Trophoblast cell (in vitro differentiated cells and primary cell): ENCODE data around the gene ADAMTSL1.

ENCODE experiments used
- DNase-seq, 2 donors: peaks; one replicate each; pipeline ENCODE4 v3.0.0-alpha.2; 2016
- H2AFZ ChIP-seq: 2 replicates; pipeline ENCODE4 v1.6.1; 2013; ENCODE audit warnings: low read length, moderate library complexity, mild to moderate bottlenecking; ENCODE audit not compliant: insufficient read depth, poor library complexity
- H2AK5ac ChIP-seq: 2 replicates; pipeline ENCODE4 v1.6.1; 2013; ENCODE audit warnings: mild to moderate bottlenecking, low read length
- H2BK120ac ChIP-seq: 2 replicates; pipeline ENCODE4 v1.6.1; 2013; ENCODE audit warnings: low read length, mild to moderate bottlenecking, moderate library complexity; ENCODE audit not compliant: insufficient read depth, poor library complexity
- H2BK12ac ChIP-seq: 2 replicates; pipeline ENCODE4 v1.6.1; 2013; ENCODE audit warnings: mild to moderate bottlenecking, low read length, moderate library complexity
- H2BK5ac ChIP-seq: 2 replicates; pipeline ENCODE4 v1.6.1; 2013; ENCODE audit warnings: low read length, low read depth, moderate library complexity, mild to moderate bottlenecking; ENCODE audit not compliant: poor library complexity
- H3K14ac ChIP-seq: 2 replicates; pipeline ENCODE4 v1.6.1; 2013; ENCODE audit warnings: mild to moderate bottlenecking, low read length
- H3K18ac ChIP-seq: 2 replicates; pipeline ENCODE4 v1.6.1; 2013; ENCODE audit warnings: mild to moderate bottlenecking, low read length
- H3K23ac ChIP-seq: 2 replicates; pipeline ENCODE4 v1.6.1; 2013; ENCODE audit warnings: low read length
- H3K27ac ChIP-seq: 2 replicates; pipeline ENCODE4 v1.5.1; 2013; ENCODE audit warnings: low read depth, mild to moderate bottlenecking, inconsistent platforms, low read length, moderate library complexity
- H3K27me3 ChIP-seq: 2 replicates; pipeline ENCODE4 v1.6.1; 2013; ENCODE audit warnings: inconsistent platforms, mild to moderate bottlenecking, low read length, moderate library complexity; ENCODE audit not compliant: insufficient read depth
- H3K36me3 ChIP-seq, 2 experiments: 1 replicate in 1 of 2; 2 replicates in 1 of 2; pipeline ENCODE4 v1.6.1; 2013; ENCODE audit warnings: low read length in 2 of 2, mild to moderate bottlenecking in 2 of 2, moderate library complexity in 1 of 2; ENCODE audit not compliant: insufficient read depth in 2 of 2, control insufficient read depth in 1 of 2
- H3K4ac ChIP-seq: 2 replicates; pipeline ENCODE4 v1.6.1; 2013; ENCODE audit warnings: low read depth, mild to moderate bottlenecking, low read length, moderate library complexity
- H3K4me1 ChIP-seq, 2 experiments: 1 replicate in 1 of 2; 2 replicates in 1 of 2; pipeline ENCODE4 v1.6.1; 2013; ENCODE audit warnings: low read length in 2 of 2, mild to moderate bottlenecking in 2 of 2, moderate library complexity in 1 of 2; ENCODE audit not compliant: insufficient read depth in 2 of 2, control insufficient read depth in 1 of 2
- H3K4me2 ChIP-seq: 2 replicates; pipeline ENCODE4 v1.6.1; 2013; ENCODE audit warnings: inconsistent platforms, mild to moderate bottlenecking, low read length, moderate library complexity
- H3K4me3 ChIP-seq: 2 replicates; pipeline ENCODE4 v1.5.1; 2013; ENCODE audit warnings: mild to moderate bottlenecking, low read depth, low read length, inconsistent platforms
- H3K79me1 ChIP-seq: one replicate; pipeline ENCODE4 v1.6.1; 2013; ENCODE audit warnings: low read length
- H3K79me2 ChIP-seq: 2 replicates; pipeline ENCODE4 v1.6.1; 2013; ENCODE audit warnings: low read length, mild to moderate bottlenecking; ENCODE audit not compliant: control insufficient read depth, insufficient read depth, poor library complexity
- H3K9ac ChIP-seq: 2 replicates; pipeline ENCODE4 v1.6.1; 2013; ENCODE audit warnings: mild to moderate bottlenecking, low read length
- H3K9me3 ChIP-seq: 2 replicates; pipeline ENCODE4 v1.6.1; 2013; ENCODE audit warnings: low read depth, mild to moderate bottlenecking, control low read depth, inconsistent platforms, low read length; ENCODE audit not compliant: insufficient read depth
- H4K12ac ChIP-seq: 2 replicates; pipeline ENCODE4 v1.6.1; 2013; ENCODE audit warnings: low read depth, mild to moderate bottlenecking, low read length, moderate library complexity
- H4K8ac ChIP-seq: 2 replicates; pipeline ENCODE4 v1.6.1; 2013; ENCODE audit warnings: low read depth, mild to moderate bottlenecking, low read length, moderate library complexity
- H4K91ac ChIP-seq: one replicate; pipeline ENCODE4 v1.6.1; 2013; ENCODE audit warnings: low read depth, mild to moderate bottlenecking, low read length, moderate library complexity
- WGBS: extraction: QIAGEN DNeasy Blood & Tissue Kit; methylation state at CpG from one replicate; pipeline ENCODE4 v1.1.7; 2013; ENCODE audit warnings: missing lambda C conversion rate; ENCODE audit not compliant: insufficient read length, insufficient coverage; ENCODE audit errors: extremely low coverage; 5-methylcytosine and 5-hydroxymethylcytosine counted together

The ADAMTSL1 gene

DNA sequence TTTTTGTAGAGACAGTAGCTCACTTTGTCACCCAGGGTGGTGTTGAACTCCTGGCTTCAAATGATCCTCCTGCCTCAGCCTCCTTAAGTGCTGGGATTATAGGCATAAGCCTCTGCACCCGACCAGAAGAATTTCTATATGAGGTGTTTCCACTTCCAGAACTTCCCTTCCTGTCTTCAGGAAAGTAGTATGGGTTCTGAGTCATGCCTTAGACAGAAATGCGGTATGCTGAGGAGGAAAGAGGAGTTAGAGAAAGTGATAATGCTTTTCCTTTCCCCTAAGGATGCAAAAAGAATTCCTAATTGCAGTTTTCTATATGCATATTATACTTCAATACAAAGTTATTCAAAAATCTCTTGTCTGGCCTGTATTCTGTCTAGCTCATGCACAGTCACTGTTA is 16.4 kb upstream of the ADAMTSL1 start:
- Histone ChIP-seq H3K79me1 (no peaks in the 10 kb centered on the region), H4K8ac (no peak overlapping the region), H3K23ac (no peak overlapping the region), H2BK12ac (no peak overlapping the region), H3K18ac (no peak overlapping the region), H2AK5ac (no peak overlapping the region), H3K14ac (no peak overlapping the region), H3K9ac (no peak overlapping the region), H3K4ac (no peak overlapping the region), H4K12ac (no peak overlapping the region), H3K27me3 (no peaks in the 10 kb centered on the region), H3K4me2 (no peak overlapping the region), H2AFZ (no peak overlapping the region), H3K27ac (no peak overlapping the region), H2BK5ac (no peak overlapping the region), H3K79me2 (no peaks in the 10 kb centered on the region), H3K4me3 (no peak overlapping the region), H3K36me3 (no peaks in the 10 kb centered on the region), H3K9me3 (no peaks in the 10 kb centered on the region), H2BK120ac (no peak overlapping the region), H3K4me1 (no peaks in the 10 kb centered on the region), H4K91ac (no peak overlapping the region)
- no CpG with 5 or more reads among the region's 2 CpGs for WGBS
- DNase-seq = no peak

DNA sequence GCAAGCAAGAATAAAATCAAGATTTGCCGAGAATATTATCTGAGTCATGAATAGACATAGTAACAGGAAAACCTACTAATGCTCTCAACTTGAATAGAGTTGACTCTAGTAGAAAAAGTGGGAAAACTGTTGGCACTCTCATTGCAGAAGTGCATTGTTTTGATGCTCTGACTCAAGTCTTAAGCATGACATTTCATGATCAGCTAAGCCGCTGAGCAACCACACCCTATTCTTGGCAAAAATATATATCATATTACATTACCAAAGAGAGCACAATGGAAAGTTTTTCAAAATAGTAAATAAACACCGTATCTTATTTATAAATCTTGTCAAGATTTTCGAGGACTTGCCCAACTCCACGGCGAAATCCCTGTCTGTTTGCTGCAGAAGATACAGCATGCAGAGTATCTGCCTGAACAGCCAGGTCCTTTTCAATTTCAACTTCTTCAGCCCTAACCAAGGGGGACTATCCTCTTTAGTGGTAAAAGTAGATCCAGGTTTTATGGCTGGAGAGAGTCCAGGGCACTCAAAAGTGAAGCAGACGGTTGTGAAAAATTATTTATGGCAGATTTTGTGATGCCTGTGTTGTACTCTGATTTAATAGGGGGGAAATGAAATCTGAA is 13.9 kb upstream of the ADAMTSL1 start:
- Histone ChIP-seq H3K9me3 (no peaks in the 10 kb centered on the region), H3K27ac (no peak overlapping the region), H4K12ac (no peak overlapping the region), H2BK12ac (no peak overlapping the region), H3K4ac (no peak overlapping the region), H3K79me1 (no peaks in the 10 kb centered on the region), H3K79me2 (no peaks in the 10 kb centered on the region), H3K27me3 (no peaks in the 10 kb centered on the region), H3K9ac (no peak overlapping the region), H3K4me1 (no peaks in the 10 kb centered on the region), H2AFZ (no peak overlapping the region), H3K36me3 (no peaks in the 10 kb centered on the region), H2BK120ac (no peak overlapping the region), H3K4me3 (no peak overlapping the region), H4K8ac (no peak overlapping the region), H3K23ac (no peak overlapping the region), H3K4me2 (no peak overlapping the region), H3K18ac (no peak overlapping the region), H3K14ac (no peak overlapping the region), H2BK5ac (no peak overlapping the region), H2AK5ac (no peak overlapping the region), H4K91ac (no peak overlapping the region)
- no CpG with 5 or more reads among the region's 7 CpGs for WGBS
- DNase-seq = peak in 1 of 2 donors; percentile 28

DNA sequence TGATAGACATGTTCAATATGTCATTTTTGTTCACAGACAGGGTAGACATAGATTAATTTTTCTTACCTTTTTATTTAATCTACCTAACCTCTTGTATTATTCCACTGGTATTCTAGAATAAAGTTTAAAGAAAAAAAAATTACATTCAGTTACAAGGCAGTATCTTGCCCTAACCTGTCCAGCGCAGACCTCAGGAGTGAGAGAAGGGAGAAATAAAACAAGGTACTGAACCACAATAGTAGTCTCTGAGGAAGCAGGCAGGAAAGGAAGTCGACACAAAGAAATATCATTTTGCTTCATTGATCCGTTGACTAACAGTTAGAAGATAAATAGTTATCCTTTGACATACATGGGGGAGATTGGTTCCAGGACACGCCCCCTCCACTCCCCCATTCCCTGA is 12.5 kb upstream of the ADAMTSL1 start:
- no peak overlapping the region for H2AK5ac ChIP-seq
- no peak overlapping the region for H4K91ac ChIP-seq
- no peak overlapping the region for H2BK120ac ChIP-seq
- H3K27ac ChIP-seq = no peak overlapping the region
- H3K4me1 ChIP-seq = no peaks in the 10 kb centered on the region
- no peak overlapping the region for H3K4ac ChIP-seq
- no CpG with 5 or more reads among the region's 4 CpGs for WGBS
- H3K4me3 ChIP-seq = no peak overlapping the region
- no peak overlapping the region for H3K4me2 ChIP-seq
- no peaks in the 10 kb centered on the region for H3K27me3 ChIP-seq
- H3K36me3 ChIP-seq = no peaks in the 10 kb centered on the region
- no peak overlapping the region for H4K8ac ChIP-seq
- no peak overlapping the region for H2AFZ ChIP-seq
- H3K18ac ChIP-seq = no peak overlapping the region
- H4K12ac ChIP-seq = no peak overlapping the region
- H3K14ac ChIP-seq = no peak overlapping the region
- no peak overlapping the region for H2BK5ac ChIP-seq
- DNase-seq = no peak
- H3K9me3 ChIP-seq = no peaks in the 10 kb centered on the region
- H3K9ac ChIP-seq = no peak overlapping the region
- no peak overlapping the region for H3K23ac ChIP-seq
- no peak overlapping the region for H2BK12ac ChIP-seq
- H3K79me1 ChIP-seq = no peaks in the 10 kb centered on the region
- H3K79me2 ChIP-seq = no peaks in the 10 kb centered on the region

DNA sequence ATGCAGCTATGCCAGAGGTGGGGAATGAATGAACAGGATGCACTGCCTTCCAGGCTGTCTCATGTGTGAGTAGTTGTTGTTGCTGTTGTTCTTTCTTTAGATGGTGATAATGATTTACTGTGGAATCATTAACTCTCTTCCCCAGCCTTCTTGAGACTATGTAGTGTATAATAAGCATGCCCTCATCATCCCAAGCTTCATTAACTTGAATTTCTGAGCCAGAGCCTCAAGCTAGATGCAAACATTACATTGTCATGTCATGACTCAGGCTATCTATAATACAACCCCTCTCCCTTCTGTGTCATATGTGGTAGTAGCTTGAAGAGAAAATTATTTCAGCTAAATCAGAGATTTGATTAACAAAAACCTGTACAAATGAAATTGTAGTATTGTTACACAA is 10.0 kb upstream of the ADAMTSL1 start:
- Histone ChIP-seq H3K27me3 (no peaks in the 10 kb centered on the region), H4K8ac (no peak overlapping the region), H3K18ac (no peak overlapping the region), H3K4me2 (no peak overlapping the region), H3K27ac (no peak overlapping the region), H3K9me3 (no peaks in the 10 kb centered on the region), H3K36me3 (no peaks in the 10 kb centered on the region), H2AFZ (no peak overlapping the region), H3K14ac (no peak overlapping the region), H3K4me3 (no peak overlapping the region), H4K12ac (no peak overlapping the region), H2BK120ac (no peak overlapping the region), H2BK12ac (no peak overlapping the region), H2BK5ac (no peak overlapping the region), H3K79me1 (no peaks in the 10 kb centered on the region), H3K79me2 (no peaks in the 10 kb centered on the region), H4K91ac (no peak overlapping the region), H3K9ac (no peak overlapping the region), H3K4me1 (no peaks in the 10 kb centered on the region), H3K23ac (no peak overlapping the region), H3K4ac (no peak overlapping the region), H2AK5ac (no peak overlapping the region)
- DNase-seq = no peak
